ENCODE results near the gene KDM2B. TPM values are rescaled to one million over a fixed set of nuclear protein-coding genes. Genes with fewer than 3 reads are reported as not detected.

KDM2B gene
- total and polyA plus RNA-seq, 2 donors (not counting 3 experiments of a cell fraction or from before 2014, with no cell fraction given), result 26.8 to 37.3 TPM

- dilution Hi-C loops (cut with MboI; ENCODE audit: extremely low pct_ligation_motif_present, low sequenced_read_pairs), result no loop called here
- TF ChIP-seq MAX (IDR thresholded peaks at IDR 0.05; ENCODE audit: insufficient read depth, insufficient read length) (no peak), POLR2AphosphoS5 (IDR thresholded peaks at IDR 0.05; ENCODE audit: insufficient read depth, low read depth, low read length) (no peak), POLR2A (IDR thresholded peaks at IDR 0.05; ENCODE audit: low read depth, low read length) (no peak), MYC (IDR thresholded peaks at IDR 0.05; ENCODE audit: low read depth, low read length) (no peak), FOS (IDR thresholded peaks at IDR 0.05; ENCODE audit: borderline replicate concordance, insufficient read depth, low read length) (no peak), CTCF (IDR thresholded peaks at IDR 0.05; ENCODE audit: extremely low read depth in 1 of 2, insufficient read depth in 1 of 2, low read depth in 1 of 2, low read length in 2 of 2) (no peak), GATA2 (IDR thresholded peaks at IDR 0.05; ENCODE audit: insufficient read depth, insufficient read length, low read depth, low read length) (no peak), JUN (IDR thresholded peaks at IDR 0.05; ENCODE audit: borderline replicate concordance, insufficient read depth, insufficient read length, low read depth) (no peak), EZH2 (IDR thresholded peaks at IDR 0.05; ENCODE audit: borderline replicate concordance, low read depth, low read length, severe bottlenecking) (no peak)
- peaks cover 20 to 21% of the 10 kb centered on the region in 2 experiments for H3K36me3 ChIP-seq (ENCODE audit: control insufficient read depth in 2 of 2, extremely low read depth in 1 of 2, insufficient read depth in 2 of 2, low read length in 2 of 2)
Observed at GRCh38 chr12:121432740-121433480, 147.9 kb downstream of the KDM2B start.

More at GRCh38 chr12:121432740-121433480, 147.9 kb downstream of the KDM2B start:
- no peak overlapping the region for H3K9ac ChIP-seq (replicated peaks; ENCODE audit: extremely low read depth, insufficient read depth, low read length)
- POLR2A ChIA-PET, result no interaction called here
- no TSS peak for BruUV-seq (replicated peaks)
- H3K4me2 ChIP-seq (ENCODE audit: insufficient read depth, low read length), result no peak overlapping the region
- H3K4me3 ChIP-seq (replicated peaks in 1 of 3; ENCODE audit: insufficient read depth in 1 of 3, low read depth in 1 of 3, low read length in 3 of 3), result no peak overlapping the region
- no peaks in the 10 kb centered on the region for H3K9me3 ChIP-seq (replicated peaks; ENCODE audit: control insufficient read depth, insufficient read depth, low read length)
- H3K4me1 ChIP-seq (ENCODE audit: control insufficient read depth, extremely low read depth, insufficient read depth, low read length), result no peaks in the 10 kb centered on the region
- no peak overlapping the region for H3K27ac ChIP-seq (ENCODE audit: insufficient read depth, low read depth, low read length)
- H4K20me1 ChIP-seq (replicated peaks; ENCODE audit: control insufficient read depth, extremely low read depth, insufficient read depth, low read length), result no peaks in the 10 kb centered on the region
- FAIRE-seq (no peak), DNase-seq (ENCODE audit: low read depth, low spot score) (no peak)
- no peaks in the 10 kb centered on the region for H3K27me3 ChIP-seq (ENCODE audit: control insufficient read depth in 2 of 2, insufficient read depth in 2 of 2, low read length in 2 of 2)
- H2AFZ ChIP-seq (ENCODE audit: low read depth, low read length), result no peak overlapping the region
- intact Hi-C loops (cut with micrococcal nuclease), result no loop called here
- CTCF ChIA-PET, result interaction anchor here (0.9 to 5.5 kb wide), 7 partner anchors 9 to 98 kb away, joined by 3 to 37 read pairs (median 4); no protein-coding TSS in a partner anchor
- H3K79me2 ChIP-seq (ENCODE audit: control insufficient read depth, insufficient read depth, low read length), result no peaks in the 10 kb centered on the region
- H3K9me1 ChIP-seq (replicated peaks; ENCODE audit: control insufficient read depth, extremely low read depth, insufficient read depth, low read length), result no peaks in the 10 kb centered on the region
